GM12878 (cell line): ENCODE measurements around the gene ALCAM. TPM values are rescaled to one million over a fixed set of nuclear protein-coding genes. Genes with fewer than 3 reads are reported as not detected.

Source experiments
- ATAC-seq: fragments of 200-7000 bp; cut with Tn5 transposase; 3 replicates; pipeline ENCODE4 v1.9.1; 2020; ENCODE audit warnings: mild to moderate bottlenecking, moderate library complexity
- BruUV-seq: library from RNA; stranded (reverse); fragments of 400-500 nt; replicated peaks from 2 replicates; lab custom pipeline; 2021; lab: Mats Ljungman, UMichigan
- CTCF ChIA-PET: fragments of 300-600 bp; sonication (Branson Sonifier 250); formaldehyde crosslinking; extraction: SDS; loops from one replicate; lab custom pipeline; 2021; ENCODE audit warnings: inconsistent platforms; lab: Yijun Ruan, JAX
- POLR2A ChIA-PET: fragments of 350-600 bp; formaldehyde crosslinking; extraction: SDS; loops from one replicate; lab custom pipeline; 2021; ENCODE audit warnings: inconsistent platforms; lab: Charles Lee
- RAD21 ChIA-PET: fragments of 300-600 bp; sonication (Branson Sonifier 250); formaldehyde crosslinking; loops from one replicate; lab custom pipeline; 2023; ENCODE audit warnings: antibody characterized with exemption; ENCODE audit not compliant: unreplicated experiment; lab: Charles Lee
- SMC1A ChIA-PET: fragments of 300-600 bp; sonication (Branson Sonifier 250); formaldehyde crosslinking; loops from one replicate; lab custom pipeline; 2023; ENCODE audit not compliant: unreplicated experiment, uncharacterized antibody; lab: Charles Lee
- DNase-seq: peaks from one replicate; pipeline ENCODE4 v3.0.0-alpha.2; 2011; ENCODE audit warnings: low read depth, low spot score
- FAIRE-seq: peaks from 3 replicates; lab custom pipeline; 2011; peaks lifted over from hg19 to GRCh38; lab: Jason Lieb, UNC
- H2AFZ ChIP-seq: 2 replicates; pipeline ENCODE4 v1.6.0; 2011; ENCODE audit warnings: low read depth, low read length, control low read depth; ENCODE audit not compliant: control insufficient read depth
- H3K27ac ChIP-seq: 2 replicates; pipeline ENCODE4 v1.5.1; 2011; ENCODE audit warnings: control low read depth; ENCODE audit not compliant: control insufficient read depth, insufficient read depth
- H3K27me3 ChIP-seq, 2 experiments: replicated peaks in 1 of 2; 2 replicates each; pipeline versions ENCODE4 v1.6.0 to v1.6.1; 2011; ENCODE audit warnings: low read length in 1 of 2; ENCODE audit not compliant: control insufficient read depth in 2 of 2, insufficient read depth in 2 of 2
- H3K36me3 ChIP-seq, 2 experiments: 2 replicates each; pipeline ENCODE4 v1.5.1; 2011; ENCODE audit warnings: low read length in 1 of 2; ENCODE audit not compliant: control insufficient read depth in 2 of 2, insufficient read depth in 2 of 2
- H3K4me1 ChIP-seq: 2 replicates; pipeline ENCODE4 v1.6.1; 2011; ENCODE audit warnings: mild to moderate bottlenecking, low read length, moderate library complexity, mixed read lengths; ENCODE audit not compliant: control insufficient read depth, insufficient read depth
- H3K4me2 ChIP-seq: 2 replicates; pipeline ENCODE4 v1.6.0; 2011; ENCODE audit warnings: control low read depth; ENCODE audit not compliant: control insufficient read depth, insufficient read depth
- H3K4me3 ChIP-seq: fragments of 200-600 bp; sonication (generic); 2 replicates; pipeline ENCODE4 v1.5.1; 2016
- H3K79me2 ChIP-seq: 2 replicates; pipeline ENCODE4 v1.6.0; 2011; ENCODE audit warnings: low read length; ENCODE audit not compliant: control insufficient read depth, insufficient read depth
- H3K9ac ChIP-seq: 2 replicates; pipeline ENCODE4 v1.8.0; 2011; ENCODE audit warnings: low read length, control low read depth, mixed read lengths; ENCODE audit not compliant: control insufficient read depth, insufficient read depth
- H3K9me3 ChIP-seq: replicated peaks from 3 replicates; pipeline ENCODE4 v1.5.1; 2011; ENCODE audit warnings: mild to moderate bottlenecking, low read length; ENCODE audit not compliant: control insufficient read depth, insufficient read depth
- H4K20me1 ChIP-seq: 2 replicates; pipeline ENCODE4 v1.6.0; 2011; ENCODE audit not compliant: control insufficient read depth, insufficient read depth
- BMI1 ChIP-seq: fragments of 450-650 bp; IDR thresholded peaks from 2 replicates; pipeline ENCODE4 v1.6.1; 2016; ENCODE audit warnings: mild to moderate bottlenecking, moderate library complexity, borderline replicate concordance
- MYC ChIP-seq: IDR thresholded peaks from 2 replicates; pipeline ENCODE4 v1.6.1; 2011; ENCODE audit warnings: mild to moderate bottlenecking, low read length, moderate library complexity, inconsistent platforms; ENCODE audit not compliant: insufficient read depth, insufficient replicate concordance, insufficient read length, severe bottlenecking
- RCOR1 ChIP-seq: conservative IDR thresholded peaks from 2 replicates; pipeline ENCODE4 v1.6.1; 2012; ENCODE audit warnings: low read depth, low read length, improper control_type of control experiment
- SP1 ChIP-seq: IDR thresholded peaks from one replicate; pipeline ENCODE4 v1.6.1; 2011; ENCODE audit warnings: low read depth, low read length
- SRF ChIP-seq, 2 experiments: IDR thresholded peaks; 2 replicates each; pipeline ENCODE4 v1.6.1; 2011; ENCODE audit warnings: low read depth in 2 of 2, low read length in 2 of 2, mild to moderate bottlenecking in 1 of 2, moderate library complexity in 1 of 2
- ZNF24 ChIP-seq: fragments of 450-650 bp; IDR thresholded peaks from 2 replicates; pipeline ENCODE4 v1.6.1; 2017; ENCODE audit warnings: antibody characterized with exemption, mild to moderate bottlenecking
- WGBS: methylation state at CpG from one replicate; pipeline ENCODE4 v1.1.6; 2016; ENCODE audit warnings: low lambda C conversion rate; ENCODE audit not compliant: insufficient replicate concordance, insufficient coverage; ENCODE audit errors: missing lambda C conversion rate; 5-methylcytosine and 5-hydroxymethylcytosine counted together
- in situ Hi-C: fragments of 300-500 bp; cut with MboI; formaldehyde crosslinking; loops from 9 replicates; pipeline ENCODE4 v1.14.3; 2018; ENCODE audit warnings: mixed read lengths
- intact Hi-C: fragments of 100-400 bp; cut with micrococcal nuclease; formaldehyde crosslinking; loops from one replicate; pipeline ENCODE4 v1.14.2; 2022; ENCODE audit not compliant: unreplicated experiment
- polyA plus RNA-seq, 11 experiments: library from polyadenylated mRNA; depleted of rRNA in 4 of 11; unstranded in 6 of 11; stranded (reverse) in 5 of 11; fragments of >200 nt; fragmentation: Nextera tagmentation in 4 of 11; fragmentation: Illumina TruSeq in 1 of 11; extraction: Ambion mirVana in 4 of 11; extraction: Trizol in 1 of 11; gene quantifications; 1 replicate in 1 of 11; 2 replicates in 10 of 11; pipeline versions ENCODE4 v1.2.1 to v1.2.3, GENCODE V29; 2011 to 2016; ENCODE audit warnings: inconsistent platforms in 2 of 11, missing spikeins in 2 of 11, low read depth in 1 of 11
- total RNA-seq, 4 experiments: library from RNA; depleted of rRNA in 3 of 4; stranded (reverse); fragments of >200 nt in 3 of 4; fragmentation: Illumina TruSeq in 1 of 4; extraction: Trizol in 1 of 4; gene quantifications; 2 replicates each; pipeline versions ENCODE4 v1.2.1 to v1.2.3, GENCODE V29; 2013 to 2021
- TF ChIP-seq, protein P1 (sequence below): fragments of 450-650 bp; IDR thresholded peaks from 2 replicates; pipeline ENCODE4 v1.6.1; 2014; ENCODE audit warnings: mild to moderate bottlenecking
- TF ChIP-seq, protein P2 (sequence below): fragments of 150-350 bp; IDR thresholded peaks from 2 replicates; pipeline ENCODE4 v1.6.1; 2016; ENCODE audit warnings: low read depth, low read length
- TF ChIP-seq, protein P3 (sequence below): fragments of 450-650 bp; formaldehyde crosslinking; IDR thresholded peaks from 2 replicates; pipeline ENCODE4 v1.4.0; 2022; ENCODE audit warnings: mild to moderate bottlenecking, moderate library complexity
- TF ChIP-seq, protein P4 (sequence below): IDR thresholded peaks from 2 replicates; pipeline ENCODE4 v1.6.1; 2012; ENCODE audit warnings: mild to moderate bottlenecking, low read depth, low read length

Gene ALCAM
- total and polyA plus RNA-seq, 10 of the 15 experiments (the other 5 are each of a cell fraction or from before 2014, with no cell fraction given): 12.2 to 54.2 (median 32.6) TPM

DNA sequence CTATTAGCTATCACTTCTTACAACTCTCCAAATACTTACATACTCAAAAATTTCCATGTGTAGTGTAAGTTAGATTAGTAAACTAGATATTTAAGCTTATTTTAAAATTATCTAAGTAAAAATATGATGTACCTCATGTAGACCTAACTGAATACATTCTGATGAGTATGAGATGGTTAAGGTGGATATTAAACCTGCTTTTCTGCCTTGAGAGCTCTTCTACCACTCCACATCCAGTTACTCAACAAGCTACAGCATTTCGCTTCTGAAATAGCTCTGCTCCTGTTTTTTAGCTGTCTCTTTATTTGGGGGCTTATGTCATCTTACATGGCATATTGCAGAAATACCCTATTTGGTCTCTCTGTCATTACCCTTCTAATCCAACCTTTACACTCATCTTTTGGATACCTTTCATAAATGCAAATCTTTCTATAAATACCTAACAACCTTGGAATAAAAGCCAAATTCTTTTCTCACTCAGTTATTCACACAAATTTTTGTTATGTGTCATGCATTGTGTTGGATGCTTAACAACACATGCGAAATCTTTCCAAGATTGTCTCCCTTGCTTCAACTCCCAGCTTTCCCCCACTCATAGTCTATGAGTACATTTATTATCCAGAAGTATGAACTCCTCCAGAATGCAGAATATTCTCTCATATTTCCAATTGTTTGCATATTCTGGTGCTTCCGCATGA, 92.0 kb downstream of the ALCAM start:
- POLR2A ChIA-PET: interaction anchor here (1.5 kb wide), 1 partner anchor 10 kb away, joined by 4 read pairs; no protein-coding TSS in a partner anchor
- no peak for TF ChIP-seq MYC
- TF ChIP-seq, protein P1, sequence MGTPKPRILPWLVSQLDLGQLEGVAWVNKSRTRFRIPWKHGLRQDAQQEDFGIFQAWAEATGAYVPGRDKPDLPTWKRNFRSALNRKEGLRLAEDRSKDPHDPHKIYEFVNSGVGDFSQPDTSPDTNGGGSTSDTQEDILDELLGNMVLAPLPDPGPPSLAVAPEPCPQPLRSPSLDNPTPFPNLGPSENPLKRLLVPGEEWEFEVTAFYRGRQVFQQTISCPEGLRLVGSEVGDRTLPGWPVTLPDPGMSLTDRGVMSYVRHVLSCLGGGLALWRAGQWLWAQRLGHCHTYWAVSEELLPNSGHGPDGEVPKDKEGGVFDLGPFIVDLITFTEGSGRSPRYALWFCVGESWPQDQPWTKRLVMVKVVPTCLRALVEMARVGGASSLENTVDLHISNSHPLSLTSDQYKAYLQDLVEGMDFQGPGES: no peak
- TF ChIP-seq, protein P2, sequence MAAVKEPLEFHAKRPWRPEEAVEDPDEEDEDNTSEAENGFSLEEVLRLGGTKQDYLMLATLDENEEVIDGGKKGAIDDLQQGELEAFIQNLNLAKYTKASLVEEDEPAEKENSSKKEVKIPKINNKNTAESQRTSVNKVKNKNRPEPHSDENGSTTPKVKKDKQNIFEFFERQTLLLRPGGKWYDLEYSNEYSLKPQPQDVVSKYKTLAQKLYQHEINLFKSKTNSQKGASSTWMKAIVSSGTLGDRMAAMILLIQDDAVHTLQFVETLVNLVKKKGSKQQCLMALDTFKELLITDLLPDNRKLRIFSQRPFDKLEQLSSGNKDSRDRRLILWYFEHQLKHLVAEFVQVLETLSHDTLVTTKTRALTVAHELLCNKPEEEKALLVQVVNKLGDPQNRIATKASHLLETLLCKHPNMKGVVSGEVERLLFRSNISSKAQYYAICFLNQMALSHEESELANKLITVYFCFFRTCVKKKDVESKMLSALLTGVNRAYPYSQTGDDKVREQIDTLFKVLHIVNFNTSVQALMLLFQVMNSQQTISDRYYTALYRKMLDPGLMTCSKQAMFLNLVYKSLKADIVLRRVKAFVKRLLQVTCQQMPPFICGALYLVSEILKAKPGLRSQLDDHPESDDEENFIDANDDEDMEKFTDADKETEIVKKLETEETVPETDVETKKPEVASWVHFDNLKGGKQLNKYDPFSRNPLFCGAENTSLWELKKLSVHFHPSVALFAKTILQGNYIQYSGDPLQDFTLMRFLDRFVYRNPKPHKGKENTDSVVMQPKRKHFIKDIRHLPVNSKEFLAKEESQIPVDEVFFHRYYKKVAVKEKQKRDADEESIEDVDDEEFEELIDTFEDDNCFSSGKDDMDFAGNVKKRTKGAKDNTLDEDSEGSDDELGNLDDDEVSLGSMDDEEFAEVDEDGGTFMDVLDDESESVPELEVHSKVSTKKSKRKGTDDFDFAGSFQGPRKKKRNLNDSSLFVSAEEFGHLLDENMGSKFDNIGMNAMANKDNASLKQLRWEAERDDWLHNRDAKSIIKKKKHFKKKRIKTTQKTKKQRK: no peak
- no peak for TF ChIP-seq SRF (IDR thresholded peaks at IDR 0.05; ENCODE audit: low read depth in 2 of 2, low read length in 2 of 2)
- no peak for TF ChIP-seq ZNF24
- TF ChIP-seq SP1: no peak
- no peak for TF ChIP-seq RCOR1
- TF ChIP-seq BMI1: no peak
- TF ChIP-seq, protein P3, sequence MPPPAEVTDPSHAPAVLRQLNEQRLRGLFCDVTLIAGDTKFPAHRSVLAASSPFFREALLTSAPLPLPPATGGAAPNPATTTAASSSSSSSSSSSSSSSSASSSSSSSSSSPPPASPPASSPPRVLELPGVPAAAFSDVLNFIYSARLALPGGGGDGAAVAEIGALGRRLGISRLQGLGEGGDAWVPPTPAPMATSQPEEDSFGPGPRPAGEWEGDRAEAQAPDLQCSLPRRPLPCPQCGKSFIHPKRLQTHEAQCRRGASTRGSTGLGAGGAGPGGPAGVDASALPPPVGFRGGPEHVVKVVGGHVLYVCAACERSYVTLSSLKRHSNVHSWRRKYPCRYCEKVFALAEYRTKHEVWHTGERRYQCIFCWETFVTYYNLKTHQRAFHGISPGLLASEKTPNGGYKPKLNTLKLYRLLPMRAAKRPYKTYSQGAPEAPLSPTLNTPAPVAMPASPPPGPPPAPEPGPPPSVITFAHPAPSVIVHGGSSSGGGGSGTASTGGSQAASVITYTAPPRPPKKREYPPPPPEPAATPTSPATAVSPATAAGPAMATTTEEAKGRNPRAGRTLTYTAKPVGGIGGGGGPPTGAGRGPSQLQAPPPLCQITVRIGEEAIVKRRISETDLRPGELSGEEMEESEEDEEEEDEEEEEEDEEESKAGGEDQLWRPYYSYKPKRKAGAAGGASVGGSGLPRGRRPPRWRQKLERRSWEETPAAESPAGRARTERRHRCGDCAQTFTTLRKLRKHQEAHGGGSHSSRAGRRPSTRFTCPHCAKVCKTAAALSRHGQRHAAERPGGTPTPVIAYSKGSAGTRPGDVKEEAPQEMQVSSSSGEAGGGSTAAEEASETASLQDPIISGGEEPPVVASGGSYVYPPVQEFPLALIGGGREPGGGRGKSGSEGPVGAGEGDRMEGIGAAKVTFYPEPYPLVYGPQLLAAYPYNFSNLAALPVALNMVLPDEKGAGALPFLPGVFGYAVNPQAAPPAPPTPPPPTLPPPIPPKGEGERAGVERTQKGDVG (CRISPR knock-in tag): no peak
- TF ChIP-seq, protein P4, sequence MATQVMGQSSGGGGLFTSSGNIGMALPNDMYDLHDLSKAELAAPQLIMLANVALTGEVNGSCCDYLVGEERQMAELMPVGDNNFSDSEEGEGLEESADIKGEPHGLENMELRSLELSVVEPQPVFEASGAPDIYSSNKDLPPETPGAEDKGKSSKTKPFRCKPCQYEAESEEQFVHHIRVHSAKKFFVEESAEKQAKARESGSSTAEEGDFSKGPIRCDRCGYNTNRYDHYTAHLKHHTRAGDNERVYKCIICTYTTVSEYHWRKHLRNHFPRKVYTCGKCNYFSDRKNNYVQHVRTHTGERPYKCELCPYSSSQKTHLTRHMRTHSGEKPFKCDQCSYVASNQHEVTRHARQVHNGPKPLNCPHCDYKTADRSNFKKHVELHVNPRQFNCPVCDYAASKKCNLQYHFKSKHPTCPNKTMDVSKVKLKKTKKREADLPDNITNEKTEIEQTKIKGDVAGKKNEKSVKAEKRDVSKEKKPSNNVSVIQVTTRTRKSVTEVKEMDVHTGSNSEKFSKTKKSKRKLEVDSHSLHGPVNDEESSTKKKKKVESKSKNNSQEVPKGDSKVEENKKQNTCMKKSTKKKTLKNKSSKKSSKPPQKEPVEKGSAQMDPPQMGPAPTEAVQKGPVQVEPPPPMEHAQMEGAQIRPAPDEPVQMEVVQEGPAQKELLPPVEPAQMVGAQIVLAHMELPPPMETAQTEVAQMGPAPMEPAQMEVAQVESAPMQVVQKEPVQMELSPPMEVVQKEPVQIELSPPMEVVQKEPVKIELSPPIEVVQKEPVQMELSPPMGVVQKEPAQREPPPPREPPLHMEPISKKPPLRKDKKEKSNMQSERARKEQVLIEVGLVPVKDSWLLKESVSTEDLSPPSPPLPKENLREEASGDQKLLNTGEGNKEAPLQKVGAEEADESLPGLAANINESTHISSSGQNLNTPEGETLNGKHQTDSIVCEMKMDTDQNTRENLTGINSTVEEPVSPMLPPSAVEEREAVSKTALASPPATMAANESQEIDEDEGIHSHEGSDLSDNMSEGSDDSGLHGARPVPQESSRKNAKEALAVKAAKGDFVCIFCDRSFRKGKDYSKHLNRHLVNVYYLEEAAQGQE: no peak
- Histone ChIP-seq H2AFZ (no peak overlapping the region), H3K79me2 (no peaks in the 10 kb centered on the region; the same call in 1 of the 2 replicates), H3K4me1 (no peaks in the 10 kb centered on the region), H3K9ac (no peak overlapping the region), H3K36me3 (peaks cover 0 to 1% of the 10 kb centered on the region in 2 experiments; a peak in 1 of 4 replicates), H3K4me3 (no peak overlapping the region), H3K4me2 (no peak overlapping the region), H3K9me3 (no peaks in the 10 kb centered on the region), H3K27me3 (no peaks in the 10 kb centered on the region), H3K27ac (no peak overlapping the region), H4K20me1 (no peaks in the 10 kb centered on the region)
- RAD21 ChIA-PET: no interaction called here
- CTCF ChIA-PET: no interaction called here
- no peak for DNase-seq
- intact Hi-C loops: no loop called here
- 98% methylated on average over 3 of the region's 3 CpGs for WGBS
- in situ Hi-C loops: no loop called here
- SMC1A ChIA-PET: interaction anchor here (1.1 to 2.2 kb wide), 5 partner anchors 11 to 60 kb away, joined by 3 to 11 read pairs (median 5); no protein-coding TSS in a partner anchor
- no peak for ATAC-seq
- BruUV-seq: no TSS peak
- FAIRE-seq: no peak
